GM23338 (cell line): ENCODE measurements around the gene TBC1D5. TPM values are rescaled to one million over a fixed set of nuclear protein-coding genes. Genes with fewer than 3 reads are reported as not detected.

Experiments used
- ATAC-seq: fragments of 200-7000 bp; cut with Tn5 transposase; 3 replicates; pipeline ENCODE4 v1.9.1; 2020
- DNase-seq: peaks from one replicate; pipeline ENCODE4 v3.0.0-alpha.2; 2015; ENCODE audit warnings: low spot score
- H2AFZ ChIP-seq: fragments of 200-600 bp; sonication (generic); 2 replicates; pipeline ENCODE4 v1.8.0; 2016; ENCODE audit warnings: antibody characterized with exemption, mild to moderate bottlenecking, moderate library complexity
- H3F3A ChIP-seq: fragments of 200-600 bp; sonication (generic); replicated peaks from 2 replicates; pipeline ENCODE4 v1.8.0; 2017; ENCODE audit warnings: antibody characterized with exemption, mixed run types, low read depth
- H3K27ac ChIP-seq: fragments of 200-600 bp; sonication (generic); 2 replicates; pipeline ENCODE4 v1.6.1; 2016; ENCODE audit warnings: low read depth
- H3K27me3 ChIP-seq: fragments of 200-600 bp; sonication (generic); 2 replicates; pipeline ENCODE4 v1.8.0; 2016; ENCODE audit warnings: mild to moderate bottlenecking, mixed run types, moderate library complexity; ENCODE audit not compliant: insufficient read depth
- H3K36me3 ChIP-seq: fragments of 200-600 bp; sonication (generic); 2 replicates; pipeline ENCODE4 v1.8.0; 2016; ENCODE audit warnings: mild to moderate bottlenecking; ENCODE audit not compliant: insufficient read depth
- H3K4me1 ChIP-seq: fragments of 200-600 bp; sonication (generic); 2 replicates; pipeline ENCODE4 v1.8.0; 2016; ENCODE audit warnings: mild to moderate bottlenecking, moderate library complexity; ENCODE audit not compliant: insufficient read depth
- H3K4me2 ChIP-seq: fragments of 200-600 bp; sonication (generic); 2 replicates; pipeline ENCODE4 v1.7.1; 2017; ENCODE audit warnings: mixed run types
- H3K4me3 ChIP-seq: fragments of 200-600 bp; sonication (generic); 2 replicates; pipeline ENCODE4 v1.6.1; 2016; ENCODE audit warnings: mixed run types
- H3K79me2 ChIP-seq: fragments of 200-600 bp; sonication (generic); replicated peaks from 2 replicates; pipeline ENCODE4 v1.8.0; 2017; ENCODE audit warnings: mild to moderate bottlenecking; ENCODE audit not compliant: insufficient read depth
- H3K9me2 ChIP-seq: fragments of 200-600 bp; sonication (generic); 2 replicates; pipeline ENCODE4 v1.8.0; 2017; ENCODE audit not compliant: insufficient read depth
- H4K20me1 ChIP-seq: fragments of 200-600 bp; sonication (generic); replicated peaks from 2 replicates; pipeline ENCODE4 v1.8.0; 2017; ENCODE audit warnings: mild to moderate bottlenecking; ENCODE audit not compliant: insufficient read depth
- H3K27ac Mint-ChIP-seq: 2 replicates; pipeline ENCODE4 v1.8.0; 2020; ENCODE audit warnings: inconsistent platforms, mild to moderate bottlenecking, moderate library complexity, mixed read lengths
- H3K27me3 Mint-ChIP-seq: 3 replicates; pipeline ENCODE4 v1.8.0; 2022; ENCODE audit warnings: low read depth, mild to moderate bottlenecking, moderate library complexity, mixed read lengths, inconsistent platforms; ENCODE audit not compliant: insufficient read depth, poor library complexity
- H3K36me3 Mint-ChIP-seq: 3 replicates; pipeline ENCODE4 v1.8.0; 2021; ENCODE audit warnings: low read depth, mild to moderate bottlenecking, inconsistent platforms, moderate library complexity, mixed read lengths
- H3K4me1 Mint-ChIP-seq: 3 replicates; pipeline ENCODE4 v1.8.0; 2020; ENCODE audit warnings: mild to moderate bottlenecking, inconsistent platforms, mixed read lengths
- H3K4me3 Mint-ChIP-seq: 3 replicates; pipeline ENCODE4 v1.8.0; 2021; ENCODE audit warnings: moderate library complexity, mild to moderate bottlenecking, inconsistent platforms, mixed read lengths
- H3K9me3 Mint-ChIP-seq: 3 replicates; pipeline ENCODE4 v1.8.0; 2020; ENCODE audit warnings: moderate library complexity, mild to moderate bottlenecking, inconsistent platforms, mixed read lengths
- CREB1 ChIP-seq: fragments of 250-450 bp; sonication (Bioruptor Pico); IDR thresholded peaks from 2 replicates; pipeline ENCODE4 v1.5.0; 2020; ENCODE audit warnings: low read depth, mild to moderate bottlenecking, moderate library complexity
- CTCF ChIP-seq, 2 experiments: fragments of 200-600 bp in 1 of 2; sonication (generic) in 1 of 2; conservative IDR thresholded peaks; 2 replicates each; pipeline versions ENCODE4 v1.5.1 to v1.6.1; 2016 to 2017; ENCODE audit warnings: antibody characterized with exemption in 2 of 2, low read depth in 2 of 2, mild to moderate bottlenecking in 2 of 2, moderate library complexity in 1 of 2
- ETS1 ChIP-seq: IDR thresholded peaks from 2 replicates; pipeline ENCODE4 v1.6.1; 2016; ENCODE audit warnings: antibody characterized with exemption
- EZH2 ChIP-seq: fragments of 200-600 bp; sonication (generic); IDR thresholded peaks from one replicate; pipeline ENCODE4 v1.8.0; 2017; ENCODE audit warnings: antibody characterized with exemption, mild to moderate bottlenecking, low read depth; ENCODE audit not compliant: unreplicated experiment
- EZH2phosphoT487 ChIP-seq: fragments of 200-600 bp; sonication (generic); IDR thresholded peaks from one replicate; pipeline ENCODE4 v1.8.1; 2018; ENCODE audit warnings: antibody characterized with exemption; ENCODE audit not compliant: unreplicated experiment
- JUNB ChIP-seq: IDR thresholded peaks from one replicate; pipeline ENCODE4 v1.6.1; 2016; ENCODE audit warnings: antibody characterized with exemption; ENCODE audit not compliant: unreplicated experiment
- NANOG ChIP-seq: IDR thresholded peaks from 2 replicates; pipeline ENCODE4 v1.6.1; 2016; ENCODE audit warnings: antibody characterized with exemption, borderline replicate concordance
- POLR2AphosphoS5 ChIP-seq: IDR thresholded peaks from 2 replicates; pipeline ENCODE4 v1.6.1; 2016; ENCODE audit warnings: antibody characterized with exemption, low read depth
- STAT1 ChIP-seq: IDR thresholded peaks from one replicate; pipeline ENCODE4 v1.6.1; 2016; ENCODE audit warnings: antibody characterized with exemption; ENCODE audit not compliant: unreplicated experiment
- ZNF114 ChIP-seq: fragments of 250-450 bp; sonication (Bioruptor Pico); IDR thresholded peaks from 2 replicates; pipeline ENCODE4 v1.5.0; 2020; ENCODE audit warnings: mild to moderate bottlenecking, moderate library complexity
- ZNF331 ChIP-seq: fragments of 250-450 bp; sonication (Bioruptor Pico); IDR thresholded peaks from 2 replicates; pipeline ENCODE4 v1.5.0; 2020; ENCODE audit warnings: low read depth, mild to moderate bottlenecking, moderate library complexity
- ZNF462 ChIP-seq: fragments of 250-450 bp; sonication (Bioruptor Pico); IDR thresholded peaks from 2 replicates; pipeline ENCODE4 v1.5.0; 2020; ENCODE audit warnings: mild to moderate bottlenecking, moderate library complexity
- polyA plus RNA-seq: library from polyadenylated mRNA; unstranded; fragments of >200 nt; fragmentation: Nextera tagmentation; extraction: Ambion mirVana; gene quantifications from 2 replicates; pipeline ENCODE4 v1.2.1, GENCODE V29; 2016
- total RNA-seq: library from RNA; depleted of rRNA; stranded (reverse); fragments of >200 nt; shearing (Covaris generic); gene quantifications from 2 replicates; pipeline ENCODE4 v1.2.3, GENCODE V29; 2014
- TF ChIP-seq, protein P1 (sequence below): IDR thresholded peaks from one replicate; pipeline ENCODE4 v1.6.1; 2018; ENCODE audit warnings: antibody characterized with exemption; ENCODE audit not compliant: unreplicated experiment

TBC1D5 gene
- total and polyA plus RNA-seq, 2 experiments from 2014 or later = 21.8 to 48.1 TPM

- no peak overlapping the region for H3K4me2 ChIP-seq
- Mint-ChIP-seq H3K27ac (no peak overlapping the region), H3K4me3 (no peak overlapping the region), H3K36me3 (no peaks in the 10 kb centered on the region), H3K4me1 (no peaks in the 10 kb centered on the region), H3K9me3 (no peaks in the 10 kb centered on the region), H3K27me3 (no peaks in the 10 kb centered on the region)
- no peaks in the 10 kb centered on the region for H3K27me3 ChIP-seq
- H3K4me1 ChIP-seq = no peaks in the 10 kb centered on the region; the same call in 1 of the 2 replicates
- DNase-seq (no peak), ATAC-seq (no peak)
- H2AFZ ChIP-seq = no peak overlapping the region
- TF ChIP-seq EZH2phosphoT487 (no peak), ZNF462 (CRISPR knock-in tag) (no peak), EZH2 (no peak), CREB1 (no peak), POLR2AphosphoS5 (no peak), ETS1 (no peak), ZNF114 (no peak), STAT1 (no peak), ZNF331 (CRISPR knock-in tag) (no peak), JUNB (no peak), CTCF (conservative IDR thresholded peaks at IDR 0.05; ENCODE audit: low read depth in 2 of 2) (no peak), NANOG (no peak)
- TF ChIP-seq, protein P1, sequence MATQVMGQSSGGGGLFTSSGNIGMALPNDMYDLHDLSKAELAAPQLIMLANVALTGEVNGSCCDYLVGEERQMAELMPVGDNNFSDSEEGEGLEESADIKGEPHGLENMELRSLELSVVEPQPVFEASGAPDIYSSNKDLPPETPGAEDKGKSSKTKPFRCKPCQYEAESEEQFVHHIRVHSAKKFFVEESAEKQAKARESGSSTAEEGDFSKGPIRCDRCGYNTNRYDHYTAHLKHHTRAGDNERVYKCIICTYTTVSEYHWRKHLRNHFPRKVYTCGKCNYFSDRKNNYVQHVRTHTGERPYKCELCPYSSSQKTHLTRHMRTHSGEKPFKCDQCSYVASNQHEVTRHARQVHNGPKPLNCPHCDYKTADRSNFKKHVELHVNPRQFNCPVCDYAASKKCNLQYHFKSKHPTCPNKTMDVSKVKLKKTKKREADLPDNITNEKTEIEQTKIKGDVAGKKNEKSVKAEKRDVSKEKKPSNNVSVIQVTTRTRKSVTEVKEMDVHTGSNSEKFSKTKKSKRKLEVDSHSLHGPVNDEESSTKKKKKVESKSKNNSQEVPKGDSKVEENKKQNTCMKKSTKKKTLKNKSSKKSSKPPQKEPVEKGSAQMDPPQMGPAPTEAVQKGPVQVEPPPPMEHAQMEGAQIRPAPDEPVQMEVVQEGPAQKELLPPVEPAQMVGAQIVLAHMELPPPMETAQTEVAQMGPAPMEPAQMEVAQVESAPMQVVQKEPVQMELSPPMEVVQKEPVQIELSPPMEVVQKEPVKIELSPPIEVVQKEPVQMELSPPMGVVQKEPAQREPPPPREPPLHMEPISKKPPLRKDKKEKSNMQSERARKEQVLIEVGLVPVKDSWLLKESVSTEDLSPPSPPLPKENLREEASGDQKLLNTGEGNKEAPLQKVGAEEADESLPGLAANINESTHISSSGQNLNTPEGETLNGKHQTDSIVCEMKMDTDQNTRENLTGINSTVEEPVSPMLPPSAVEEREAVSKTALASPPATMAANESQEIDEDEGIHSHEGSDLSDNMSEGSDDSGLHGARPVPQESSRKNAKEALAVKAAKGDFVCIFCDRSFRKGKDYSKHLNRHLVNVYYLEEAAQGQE = no peak
- no peaks in the 10 kb centered on the region for H3K36me3 ChIP-seq
- no peaks in the 10 kb centered on the region for H3F3A ChIP-seq
- H3K79me2 ChIP-seq = no peaks in the 10 kb centered on the region
- no peak overlapping the region for H3K4me3 ChIP-seq
- H3K27ac ChIP-seq = no peak overlapping the region
- H4K20me1 ChIP-seq = no peaks in the 10 kb centered on the region
- H3K9me2 ChIP-seq = no peaks in the 10 kb centered on the region
Observed at GRCh38 chr3:17310983-17311382, 431.4 kb downstream of the TBC1D5 start.
